ENCODE results near the gene RARA. TPM values are rescaled to one million over a fixed set of nuclear protein-coding genes. Genes with fewer than 3 reads are reported as not detected.

The RARA gene
- total RNA-seq, 6 experiments from 2014 or later: 27.1 to 32.2 (median 28.8) TPM

GRCh38 chr17:40311575-40311974, 2.6 kb downstream of the RARA start:
- peak overlapping the region; percentile 17; the same call in 1 of the 2 replicates for H3K4me3 Mint-ChIP-seq
- no peaks in the 10 kb centered on the region for H3K9me3 Mint-ChIP-seq
- DNase-seq: no peak
- H3K27ac Mint-ChIP-seq: peak overlapping the region; percentile 69
- no peaks in the 10 kb centered on the region for H3K36me3 Mint-ChIP-seq (ENCODE audit: low read depth)
- H3K4me1 Mint-ChIP-seq (ENCODE audit: low read depth): no peaks in the 10 kb centered on the region; the same call in 1 of the 2 replicates
- no peaks in the 10 kb centered on the region; the same call in none of the 2 replicates for H3K27me3 Mint-ChIP-seq (ENCODE audit: insufficient read depth)
- TF ChIP-seq CTCF (IDR thresholded peaks at IDR 0.05): no peak

DNA sequence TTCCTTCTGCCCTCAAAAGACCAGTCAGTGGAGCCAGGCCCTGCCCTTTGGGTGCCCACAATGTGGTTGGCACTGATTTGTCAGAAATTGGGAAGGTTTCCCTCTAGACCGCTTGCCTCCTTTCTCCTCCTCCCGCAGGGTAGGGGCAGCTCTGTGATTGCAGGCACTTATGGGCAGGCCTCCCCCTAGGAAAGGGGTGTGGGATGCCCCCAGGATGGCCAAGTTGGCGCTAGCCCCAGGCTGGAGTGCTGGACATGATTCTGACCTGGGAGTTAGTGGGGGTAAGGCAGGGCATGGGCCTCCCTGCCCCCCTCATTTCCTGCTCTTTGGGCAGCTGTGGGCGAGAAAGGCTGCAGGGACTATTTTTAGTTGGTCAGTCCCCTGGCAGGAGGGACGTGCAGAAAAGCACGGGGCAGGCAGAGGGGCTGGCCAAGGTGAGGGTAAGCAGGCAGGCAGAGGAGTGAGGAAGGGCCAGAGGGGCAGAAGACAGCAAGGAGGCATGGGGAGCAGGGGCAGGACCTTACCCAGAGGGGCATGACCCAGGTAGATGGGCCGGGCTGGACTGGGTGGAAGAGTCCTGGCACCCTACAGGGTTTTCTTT, 3.3 kb downstream of the RARA start:
- H3K36me3 Mint-ChIP-seq (ENCODE audit: low read depth): no peaks in the 10 kb centered on the region
- H3K4me1 Mint-ChIP-seq (ENCODE audit: low read depth): no peaks in the 10 kb centered on the region; the same call in 1 of the 2 replicates
- H3K9me3 Mint-ChIP-seq: no peaks in the 10 kb centered on the region
- peak overlapping the region; percentile 69 for H3K27ac Mint-ChIP-seq
- DNase-seq: no peak
- no peaks in the 10 kb centered on the region; the same call in none of the 2 replicates for H3K27me3 Mint-ChIP-seq (ENCODE audit: insufficient read depth)
- H3K4me3 Mint-ChIP-seq: peak overlapping the region; percentile 17; the same call in 1 of the 2 replicates
- no peak for TF ChIP-seq CTCF (IDR thresholded peaks at IDR 0.05)

- H3K36me3 Mint-ChIP-seq (ENCODE audit: low read depth): no peaks in the 10 kb centered on the region
- no peaks in the 10 kb centered on the region; the same call in none of the 2 replicates for H3K27me3 Mint-ChIP-seq (ENCODE audit: insufficient read depth)
- no peaks in the 10 kb centered on the region for H3K9me3 Mint-ChIP-seq
- no peak overlapping the region; the same call in 1 of the 2 replicates for H3K4me3 Mint-ChIP-seq
- H3K27ac Mint-ChIP-seq: peak overlapping the region; percentile 38
- TF ChIP-seq CTCF (IDR thresholded peaks at IDR 0.05): no peak
- DNase-seq: no peak
- no peaks in the 10 kb centered on the region; the same call in 1 of the 2 replicates for H3K4me1 Mint-ChIP-seq (ENCODE audit: low read depth)
Observed at GRCh38 chr17:40312893-40313667, 4.1 kb downstream of the RARA start.

- DNase-seq: no peak
- Mint-ChIP-seq H3K27ac (peak overlapping the region; percentile 80), H3K36me3 (ENCODE audit: low read depth) (0 out of 2 replicates have a peak, but pooled peaks cover 6% of the 10 kb centered on the region)
Observed at GRCh38 chr17:40313668-40314583, 4.9 kb downstream of the RARA start.

More at GRCh38 chr17:40313668-40314583, 4.9 kb downstream of the RARA start:
- no peak for TF ChIP-seq CTCF (IDR thresholded peaks at IDR 0.05)
- Mint-ChIP-seq H3K9me3 (no peaks in the 10 kb centered on the region), H3K4me1 (ENCODE audit: low read depth) (peaks cover 5% of the 10 kb centered on the region), H3K27me3 (ENCODE audit: insufficient read depth) (no peaks in the 10 kb centered on the region; the same call in none of the 2 replicates), H3K4me3 (peak overlapping the region; percentile 70; the same call in 1 of the 2 replicates)
